OCI-LY7 (cell line): Measurements from ENCODE around the gene PPID.

ENCODE experiments used
- CTCF ChIP-seq: fragments of 200-600 bp; sonication (generic); conservative IDR thresholded peaks from 2 replicates; pipeline ENCODE4 v1.5.1; 2014; ENCODE audit warnings: mild to moderate bottlenecking, antibody characterized with exemption, low read length, moderate library complexity, mixed read lengths
- EZH2phosphoT487 ChIP-seq: fragments of 200-600 bp; sonication (generic); IDR thresholded peaks from 2 replicates; pipeline ENCODE4 v1.6.1; 2018; ENCODE audit warnings: low read depth, borderline replicate concordance, mild to moderate bottlenecking, mixed run types, antibody characterized with exemption, low read length, moderate library complexity, mixed read lengths

DNA sequence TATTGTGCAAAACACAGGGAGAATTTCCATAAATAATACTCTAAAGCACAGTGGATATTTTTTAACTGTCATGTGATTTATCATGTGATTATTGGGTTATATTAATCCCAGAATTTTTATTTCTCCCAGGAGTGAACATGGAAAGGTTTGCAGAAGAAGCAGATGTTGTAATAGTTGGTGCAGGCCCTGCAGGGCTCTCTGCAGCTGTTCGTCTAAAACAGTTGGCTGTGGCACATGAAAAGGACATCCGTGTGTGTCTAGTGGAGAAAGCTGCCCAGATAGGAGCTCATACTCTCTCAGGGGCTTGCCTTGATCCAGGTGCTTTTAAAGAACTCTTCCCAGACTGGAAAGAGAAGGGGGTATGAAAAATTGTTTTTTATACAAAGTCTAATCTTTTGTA lies 41.1 kb downstream of the PPID start:
- TF ChIP-seq CTCF (no peak), EZH2phosphoT487 (no peak)
